K562 (cell line): Measurements from ENCODE around the gene CCL4. TPM values are rescaled to one million over a fixed set of nuclear protein-coding genes. Genes with fewer than 3 reads are reported as not detected.

ENCODE experiments used
- ATAC-seq: fragments of 200-7000 bp; cut with Tn5 transposase; 3 replicates; pipeline ENCODE4 v1.9.1; 2020; ENCODE audit warnings: moderate library complexity
- BruUV-seq: library from RNA; stranded (reverse); fragments of 400-500 nt; replicated peaks from 2 replicates; lab custom pipeline; 2021; lab: Mats Ljungman, UMichigan
- CTCF ChIA-PET: fragments of 300-600 bp; formaldehyde crosslinking; extraction: SDS; loops from one replicate; lab custom pipeline; 2021; ENCODE audit warnings: low intra/inter-chr PET ratio; lab: Yijun Ruan, JAX
- POLR2A ChIA-PET: fragments of 300-600, 350-650 bp; sonication (Branson Sonifier 250); formaldehyde crosslinking; extraction: SDS; loops from one replicate; lab custom pipeline; 2021; ENCODE audit warnings: antibody characterized with exemption, inconsistent platforms; lab: Yijun Ruan, JAX
- DNase-seq, 4 experiments: peaks; one replicate each; pipeline versions ENCODE4 v3.0.0 to v3.0.0-alpha.2; 2011 to 2018; ENCODE audit warnings: low spot score in 3 of 4, mixed read lengths in 3 of 4; ENCODE audit errors: extremely low read depth in 1 of 4
- FAIRE-seq: peaks from 2 replicates; lab custom pipeline; 2011; peaks lifted over from hg19 to GRCh38; lab: Jason Lieb, UNC
- H2AFZ ChIP-seq: 2 replicates; pipeline ENCODE4 v1.6.0; 2011; ENCODE audit warnings: low read depth, low read length, control low read depth, inconsistent platforms
- H3K27ac ChIP-seq: fragments of 200-600 bp; 3 replicates; pipeline ENCODE4 v1.8.0; 2011; ENCODE audit warnings: low read depth, mild to moderate bottlenecking, control low read depth, inconsistent platforms, low read length, moderate library complexity, mixed read lengths; ENCODE audit errors: extremely low read depth
- H3K27me3 ChIP-seq, 2 experiments: fragments of 300-600 bp in 1 of 2; 2 replicates in 1 of 2; 3 replicates in 1 of 2; pipeline versions ENCODE4 v1.6.0 to v1.8.0; 2011; ENCODE audit warnings: inconsistent platforms in 2 of 2, low read length in 2 of 2, mild to moderate bottlenecking in 1 of 2, mixed read lengths in 1 of 2, moderate library complexity in 1 of 2; ENCODE audit not compliant: control insufficient read depth in 2 of 2, insufficient read depth in 2 of 2
- H3K36me3 ChIP-seq: fragments of 300-600 bp; 3 replicates; pipeline ENCODE4 v1.8.0; 2011; ENCODE audit warnings: mild to moderate bottlenecking, low read length, inconsistent platforms; ENCODE audit not compliant: control insufficient read depth, insufficient read depth
- H3K4me1 ChIP-seq, 2 experiments: fragments of 200-600 bp in 1 of 2; replicated peaks in 1 of 2; 2 replicates in 1 of 2; 3 replicates in 1 of 2; pipeline versions ENCODE4 v1.5.1 to v1.8.0; 2011; ENCODE audit warnings: inconsistent platforms in 2 of 2, low read length in 2 of 2, mild to moderate bottlenecking in 1 of 2, mixed read lengths in 1 of 2, moderate library complexity in 1 of 2; ENCODE audit not compliant: control insufficient read depth in 2 of 2, insufficient read depth in 2 of 2
- H3K4me2 ChIP-seq: 2 replicates; pipeline ENCODE4 v1.6.1; 2011; ENCODE audit warnings: low read length, control low read depth, inconsistent platforms, mixed read lengths; ENCODE audit not compliant: insufficient read depth
- H3K4me3 ChIP-seq: fragments of 200-600 bp; sonication (generic), shearing (Covaris generic); 2 replicates; pipeline ENCODE4 v1.5.1; 2016; ENCODE audit warnings: control low read depth, inconsistent platforms
- H3K79me2 ChIP-seq: fragments of 200-600 bp; 3 replicates; pipeline ENCODE4 v1.8.0; 2011; ENCODE audit warnings: low read length, inconsistent platforms; ENCODE audit not compliant: control insufficient read depth, insufficient read depth
- H3K9ac ChIP-seq, 2 experiments: 2 replicates each; pipeline versions ENCODE4 v1.6.0 to v1.6.1; 2011; ENCODE audit warnings: low read depth in 2 of 2, low read length in 2 of 2, control low read depth in 1 of 2, inconsistent platforms in 1 of 2, mild to moderate bottlenecking in 1 of 2, mixed read lengths in 1 of 2; ENCODE audit not compliant: insufficient read depth in 1 of 2
- H3K9me1 ChIP-seq: one replicate; pipeline ENCODE4 v1.6.0; 2011; ENCODE audit warnings: inconsistent platforms, mild to moderate bottlenecking, low read length, moderate library complexity; ENCODE audit not compliant: control insufficient read depth, insufficient read depth
- H3K9me3 ChIP-seq: replicated peaks from 2 replicates; pipeline ENCODE4 v1.5.1; 2011; ENCODE audit warnings: low read depth, low read length, inconsistent platforms; ENCODE audit not compliant: control insufficient read depth, insufficient read depth
- H4K20me1 ChIP-seq: replicated peaks from 2 replicates; pipeline ENCODE4 v1.6.1; 2011; ENCODE audit warnings: low read length, inconsistent platforms, mixed read lengths; ENCODE audit not compliant: control insufficient read depth, insufficient read depth
- ATF7 ChIP-seq: fragments of 450-650 bp; IDR thresholded peaks from 2 replicates; pipeline ENCODE4 v1.7.1; 2014; ENCODE audit warnings: mild to moderate bottlenecking, moderate library complexity
- COPS2 ChIP-seq: fragments of 450-650 bp; conservative IDR thresholded peaks from 2 replicates; pipeline ENCODE4 v1.6.1; 2016; ENCODE audit warnings: mild to moderate bottlenecking, moderate library complexity
- CREB5 ChIP-seq: fragments of 250-450 bp; sonication (Bioruptor Pico); IDR thresholded peaks from 2 replicates; pipeline ENCODE4 v1.5.0; 2020; ENCODE audit warnings: mild to moderate bottlenecking
- MEIS2 ChIP-seq: fragments of 450-650 bp; IDR thresholded peaks from 2 replicates; pipeline ENCODE4 v1.6.1; 2014; ENCODE audit warnings: mild to moderate bottlenecking; ENCODE audit not compliant: partially characterized antibody
- NR2C2 ChIP-seq, 2 experiments: fragments of 200-800 bp in 1 of 2; sonication (Bioruptor generic) in 1 of 2; sonication (generic) in 1 of 2; formaldehyde crosslinking in 1 of 2; IDR thresholded peaks; 2 replicates each; pipeline versions ENCODE4 v1.6.1 to v1.8.0; 2016 to 2022; ENCODE audit warnings: mild to moderate bottlenecking in 1 of 2, missing compliant biosample characterization in 1 of 2, missing genetic modification characterization in 1 of 2, missing genetic modification reagents in 1 of 2
- NRF1 ChIP-seq, 2 experiments: fragments of 450-650 bp; IDR thresholded peaks in 1 of 2; conservative IDR thresholded peaks in 1 of 2; 2 replicates each; pipeline ENCODE4 v1.6.1; 2014; ENCODE audit warnings: mild to moderate bottlenecking in 2 of 2
- SRSF7 ChIP-seq: fragments of 200-400 bp; formaldehyde crosslinking; optimal IDR thresholded peaks from 2 replicates; pipeline ENCODE3; 2017; ENCODE audit warnings: mild to moderate bottlenecking, low read depth, low read length
- ZNF175 ChIP-seq: fragments of 200-800 bp; sonication (Bioruptor generic); IDR thresholded peaks from 2 replicates; pipeline ENCODE4 v1.6.1; 2016; ENCODE audit warnings: low read depth, mild to moderate bottlenecking, missing genetic modification characterization, missing compliant biosample characterization
- ZNF668 ChIP-seq: fragments of 250-450 bp; sonication (Bioruptor Pico); IDR thresholded peaks from 2 replicates; pipeline ENCODE4 v1.8.0; 2022; ENCODE audit warnings: mild to moderate bottlenecking, inconsistent platforms
- WGBS: fragments of 100-300 bp; shearing (Covaris generic); methylation state at CpG from one replicate; pipeline ENCODE4 v1.1.6; 2016; ENCODE audit warnings: low coverage, mixed read lengths; ENCODE audit not compliant: insufficient coverage; ENCODE audit errors: missing lambda C conversion rate; 5-methylcytosine and 5-hydroxymethylcytosine counted together
- in situ Hi-C: fragments of 300-500 bp; cut with MboI; formaldehyde crosslinking; loops from 4 replicates; pipeline ENCODE4 v1.15.0; 2018; ENCODE audit warnings: inconsistent platforms, mixed read lengths
- intact Hi-C: fragments of 100-400 bp; cut with micrococcal nuclease; formaldehyde crosslinking; loops from 2 replicates; pipeline ENCODE4 v1.14.2; 2022
- polyA plus RNA-seq, 8 experiments: library from polyadenylated mRNA; depleted of rRNA in 4 of 8; stranded (reverse) in 5 of 8; unstranded in 3 of 8; fragments of >200 nt; fragmentation: Nextera tagmentation in 2 of 8; fragmentation: Illumina TruSeq in 1 of 8; extraction: Ambion mirVana in 2 of 8; extraction: Trizol in 1 of 8; gene quantifications; 2 replicates each; pipeline versions ENCODE4 v1.2.1 to v1.2.3, GENCODE V29; 2011 to 2014; ENCODE audit warnings: inconsistent platforms in 1 of 8, missing spikeins in 1 of 8
- total RNA-seq, 7 experiments: library from RNA; depleted of rRNA in 6 of 7; stranded (reverse); fragments of >200 nt in 6 of 7; fragmentation: Illumina TruSeq in 2 of 7; extraction: Trizol in 2 of 7; gene quantifications; 2 replicates each; pipeline versions ENCODE4 v1.2.1 to v1.2.3, GENCODE V29; 2011 to 2021; ENCODE audit warnings: low replicate concordance in 1 of 7

Gene CCL4
- total and polyA plus RNA-seq, 9 of the 15 experiments (the other 6 are each of a cell fraction or from before 2014, with no cell fraction given) = 0.91 TPM; not detected in 8

- in situ Hi-C loops = no loop called here
- intact Hi-C loops = no loop called here
- POLR2A ChIA-PET = no interaction called here
Measured at GRCh38 chr17:36131931-36132330, 28.3 kb downstream of the CCL4 start.

More at GRCh38 chr17:36131931-36132330, 28.3 kb downstream of the CCL4 start:
- Histone ChIP-seq H3K36me3 (no peaks in the 10 kb centered on the region), H3K9ac (no peak overlapping the region), H2AFZ (no peak overlapping the region), H3K27me3 (no peaks in the 10 kb centered on the region; a peak in 1 of 5 replicates), H3K79me2 (no peaks in the 10 kb centered on the region), H3K9me3 (no peaks in the 10 kb centered on the region), H3K4me1 (no peaks in the 10 kb centered on the region), H3K27ac (no peak overlapping the region), H4K20me1 (no peaks in the 10 kb centered on the region), H3K4me2 (no peak overlapping the region), H3K4me3 (no peak overlapping the region), H3K9me1 (peaks cover 3% of the 10 kb centered on the region)
- no peak for FAIRE-seq
- no peak for DNase-seq
- WGBS = 0% methylated on average over 3 of the region's 3 CpGs
- CTCF ChIA-PET = no interaction called here
- no peak for ATAC-seq
- no peak for TF ChIP-seq SRSF7
- TF ChIP-seq ZNF668 (CRISPR knock-in tag) = no peak
- no peak for TF ChIP-seq NR2C2 (CRISPR knock-in tag; IDR thresholded peaks at IDR 0.05)
- TF ChIP-seq NR2C2 (tag; IDR thresholded peaks at IDR 0.05) = no peak
- no peak for TF ChIP-seq CREB5
- TF ChIP-seq NRF1 (conservative IDR thresholded peaks at IDR 0.05 in 1 of 2, IDR thresholded peaks at IDR 0.05 in 1 of 2) = no peak
- no peak for TF ChIP-seq COPS2
- no peak for TF ChIP-seq ZNF175 (CRISPR knock-in tag)
- TF ChIP-seq ATF7 = no peak
- TF ChIP-seq MEIS2 = no peak
- BruUV-seq = no TSS peak
